ENCODE results near the gene TRMT1.

DNA sequence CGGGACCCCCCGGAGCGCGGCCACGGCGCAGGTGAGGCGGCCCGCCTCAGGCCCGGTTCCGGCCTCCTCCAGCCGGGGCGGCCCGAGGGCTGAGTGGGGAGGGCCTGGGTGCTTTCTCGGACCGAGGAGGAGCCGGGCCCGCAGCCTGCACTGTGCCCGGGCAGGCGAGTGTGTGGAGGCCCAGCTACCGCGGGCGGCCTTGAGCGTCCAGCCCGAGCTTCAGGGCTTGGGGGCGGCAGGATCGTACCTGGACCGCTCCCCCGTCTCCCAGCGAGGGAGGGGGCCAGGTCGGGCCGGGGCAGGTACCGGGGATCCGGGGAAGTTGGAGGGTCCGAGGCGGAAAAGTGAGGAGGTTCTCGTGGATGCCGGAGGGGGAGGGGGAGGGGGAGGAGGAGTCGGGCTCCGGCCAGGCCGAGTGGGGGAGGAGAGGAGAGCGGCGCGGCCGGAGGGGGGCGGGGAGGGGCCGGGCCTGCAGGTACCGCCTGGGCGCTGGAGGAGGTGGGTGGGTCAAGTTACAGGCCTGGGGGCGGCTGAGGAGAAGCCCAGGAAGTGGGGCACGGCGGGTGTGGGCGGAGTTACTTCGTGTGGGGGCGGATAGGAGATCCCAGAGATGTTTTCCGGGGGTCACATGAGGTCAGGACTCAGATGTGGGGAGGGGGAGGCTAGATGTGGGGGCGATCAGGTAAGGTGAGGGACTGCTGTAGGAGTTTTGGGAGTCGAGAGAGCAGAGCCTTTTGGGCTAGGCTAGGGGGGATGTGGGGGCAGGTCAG is 2.1 kb upstream of the TRMT1 start:
- TF ChIP-seq POLR2A (IDR thresholded peaks at IDR 0.05), result no peak
- TF ChIP-seq, protein P1, sequence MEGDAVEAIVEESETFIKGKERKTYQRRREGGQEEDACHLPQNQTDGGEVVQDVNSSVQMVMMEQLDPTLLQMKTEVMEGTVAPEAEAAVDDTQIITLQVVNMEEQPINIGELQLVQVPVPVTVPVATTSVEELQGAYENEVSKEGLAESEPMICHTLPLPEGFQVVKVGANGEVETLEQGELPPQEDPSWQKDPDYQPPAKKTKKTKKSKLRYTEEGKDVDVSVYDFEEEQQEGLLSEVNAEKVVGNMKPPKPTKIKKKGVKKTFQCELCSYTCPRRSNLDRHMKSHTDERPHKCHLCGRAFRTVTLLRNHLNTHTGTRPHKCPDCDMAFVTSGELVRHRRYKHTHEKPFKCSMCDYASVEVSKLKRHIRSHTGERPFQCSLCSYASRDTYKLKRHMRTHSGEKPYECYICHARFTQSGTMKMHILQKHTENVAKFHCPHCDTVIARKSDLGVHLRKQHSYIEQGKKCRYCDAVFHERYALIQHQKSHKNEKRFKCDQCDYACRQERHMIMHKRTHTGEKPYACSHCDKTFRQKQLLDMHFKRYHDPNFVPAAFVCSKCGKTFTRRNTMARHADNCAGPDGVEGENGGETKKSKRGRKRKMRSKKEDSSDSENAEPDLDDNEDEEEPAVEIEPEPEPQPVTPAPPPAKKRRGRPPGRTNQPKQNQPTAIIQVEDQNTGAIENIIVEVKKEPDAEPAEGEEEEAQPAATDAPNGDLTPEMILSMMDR (IDR thresholded peaks at IDR 0.05), result no peak

Data from Peyer's patch (tissue), 4 donors.